Measurements from ENCODE around the gene WBP1. TPM values are rescaled to one million over a fixed set of nuclear protein-coding genes. Genes with fewer than 3 reads are reported as not detected.

Gene WBP1
- total and polyA plus RNA-seq, 2 donors (not counting 3 experiments of a cell fraction or from before 2014, with no cell fraction given) = 50.5 to 209 TPM

GRCh38 chr2:74505448-74506246 lies 47.4 kb downstream of the WBP1 start:
- no peak for FAIRE-seq
- no peak overlapping the region for H3K4me3 ChIP-seq (replicated peaks in 1 of 3; ENCODE audit: insufficient read depth in 1 of 3, low read depth in 1 of 3, low read length in 3 of 3)
- TF ChIP-seq JUN (IDR thresholded peaks at IDR 0.05; ENCODE audit: borderline replicate concordance, insufficient read depth, insufficient read length, low read depth) (no peak), FOS (IDR thresholded peaks at IDR 0.05; ENCODE audit: borderline replicate concordance, insufficient read depth, low read length) (no peak), POLR2A (IDR thresholded peaks at IDR 0.05; ENCODE audit: low read depth, low read length) (no peak), MYC (IDR thresholded peaks at IDR 0.05; ENCODE audit: low read depth, low read length) (no peak), CTCF (IDR thresholded peaks at IDR 0.05; ENCODE audit: extremely low read depth in 1 of 2, insufficient read depth in 1 of 2, low read depth in 1 of 2, low read length in 2 of 2) (no peak)
- POLR2A ChIA-PET = interaction anchor here (0.6 kb wide), 1 partner anchor 48 kb away, joined by 4 read pairs; no protein-coding TSS in a partner anchor
- peaks cover 0 to 4% of the 10 kb centered on the region in 2 experiments for H3K36me3 ChIP-seq (ENCODE audit: control insufficient read depth in 2 of 2, extremely low read depth in 1 of 2, insufficient read depth in 2 of 2, low read length in 2 of 2)
- DNase-seq (ENCODE audit: low read depth, low spot score) = no peak
- H3K9me3 ChIP-seq (replicated peaks; ENCODE audit: control insufficient read depth, insufficient read depth, low read length) = no peaks in the 10 kb centered on the region
- H3K79me2 ChIP-seq (ENCODE audit: control insufficient read depth, insufficient read depth, low read length) = peaks cover 4% of the 10 kb centered on the region
- H3K4me2 ChIP-seq (ENCODE audit: insufficient read depth, low read length) = no peak overlapping the region
- peaks cover 29% of the 10 kb centered on the region for H3K4me1 ChIP-seq (ENCODE audit: control insufficient read depth, extremely low read depth, insufficient read depth, low read length)
- H3K9ac ChIP-seq (replicated peaks; ENCODE audit: extremely low read depth, insufficient read depth, low read length) = no peak overlapping the region
- H3K9me1 ChIP-seq (replicated peaks; ENCODE audit: control insufficient read depth, extremely low read depth, insufficient read depth, low read length) = no peaks in the 10 kb centered on the region
- dilution Hi-C loops (cut with MboI; ENCODE audit: extremely low pct_ligation_motif_present, low sequenced_read_pairs) = no loop called here
- H3K27ac ChIP-seq (ENCODE audit: insufficient read depth, low read depth, low read length) = no peak overlapping the region
- no TSS peak for BruUV-seq (replicated peaks)
- H2AFZ ChIP-seq (ENCODE audit: low read depth, low read length) = no peak overlapping the region
- intact Hi-C loops (cut with micrococcal nuclease) = loop anchor here (2.0 kb wide), 1 partner anchor 49 kb away; the partner anchor contains the start of gene DOK1
- CTCF ChIA-PET = interaction anchor here (1.9 kb wide), 1 partner anchor 26 kb away, joined by 6 read pairs; no protein-coding TSS in a partner anchor
- peaks cover 15 to 26% of the 10 kb centered on the region in 2 experiments for H3K27me3 ChIP-seq (ENCODE audit: control insufficient read depth in 2 of 2, insufficient read depth in 2 of 2, low read length in 2 of 2)
- H4K20me1 ChIP-seq (replicated peaks; ENCODE audit: control insufficient read depth, extremely low read depth, insufficient read depth, low read length) = no peaks in the 10 kb centered on the region

Data from endothelial cell of umbilical vein (primary cell).